ENCODE data around the gene HS2ST1. TPM values are rescaled to one million over a fixed set of nuclear protein-coding genes. Genes with fewer than 3 reads are reported as not detected.
"Not testable (repeated sequence)": the region's sequence is repeated elsewhere in the genome, so short reads cannot be mapped to it uniquely, and the experiment has no call there.

The HS2ST1 gene
- 10 to 100 TPM in 5 of 6 experiments, 1 to 10 TPM in 1; 9.9 to 17.2 (median 13.7) TPM for total RNA-seq
- long read RNA-seq, partial matches to known transcripts: 0 of 1 reads
- long read RNA-seq, other reads (novel, unspliced or antisense): 1 of 1 reads

GRCh38 chr1:86914601-86914997, at the start of gene HS2ST1:
Gene HS2ST1, plus strand, starts transcription at chr1:86914635.
- Histone ChIP-seq H3K4me3 (peak within 1 kb of the TSS; percentile 75 to 90 (median 83)), H3K4me1 (peaks cover 0 to 18% (median 8%) of the 10 kb centered on the region in 4 donors), H3K9me3 (no peaks in the 10 kb centered on the region), H3K27me3 (no peaks in the 10 kb centered on the region), H3K27ac (peak within 1 kb of the TSS; percentile 87 to 91 (median 91)), H3K36me3 (no peaks in the 10 kb centered on the region)
- DNase-seq (no peak), ATAC-seq (no peak)
- intact Hi-C loops (cut with DNase I): no loop called here
- 0% methylated on average over 9 of the region's 45 CpGs for WGBS (ENCODE audit: insufficient coverage, low coverage, low lambda C conversion rate, missing lambda C conversion rate)
- TF ChIP-seq POLR2A (IDR thresholded peaks at IDR 0.05) (peak; percentile 27), CTCF (IDR thresholded peaks at IDR 0.05) (no peak)

GRCh38 chr1:86865973-86866637, 48.3 kb upstream of the HS2ST1 start:
- TF ChIP-seq CTCF (IDR thresholded peaks at IDR 0.05): no peak
- no peak for TF ChIP-seq POLR2A (IDR thresholded peaks at IDR 0.05)
- Histone ChIP-seq H3K36me3 (no peaks in the 10 kb centered on the region), H3K4me3 (no peak overlapping the region), H3K9me3 (no peaks in the 10 kb centered on the region), H3K27me3 (no peaks in the 10 kb centered on the region), H3K27ac (no peak overlapping the region), H3K4me1 (no peaks in the 10 kb centered on the region)
- DNase-seq: no peak
- 88% methylated on average over 6 of the region's 6 CpGs for WGBS (ENCODE audit: insufficient coverage, low coverage, low lambda C conversion rate, missing lambda C conversion rate)
- ATAC-seq: no peak
- intact Hi-C loops (cut with DNase I): no loop called here

- Histone ChIP-seq H3K4me1 (no peaks in the 10 kb centered on the region), H3K36me3 (no peaks in the 10 kb centered on the region), H3K27ac (no peak overlapping the region), H3K27me3 (no peaks in the 10 kb centered on the region), H3K9me3 (no peaks in the 10 kb centered on the region), H3K4me3 (no peak overlapping the region)
- ATAC-seq (peak in 1 of 4 donors; percentile 50), DNase-seq (no peak)
- TF ChIP-seq CTCF (IDR thresholded peaks at IDR 0.05) (no peak), POLR2A (IDR thresholded peaks at IDR 0.05) (no peak)
- intact Hi-C loops (cut with DNase I): no loop called here
These were observed 47.8 kb upstream of the HS2ST1 start for GRCh38 chr1:86866665-86867064.

GRCh38 chr1:86867278-86867677, 47.2 kb upstream of the HS2ST1 start:
- H3K4me1 ChIP-seq; H3K36me3 ChIP-seq; H3K27me3 ChIP-seq; ATAC-seq; intact Hi-C loops (cut with DNase I); H3K9me3 ChIP-seq; H3K4me3 ChIP-seq; DNase-seq; H3K27ac ChIP-seq: not testable (repeated sequence)
- 91% methylated on average over 4 of the region's 4 CpGs for WGBS (ENCODE audit: insufficient coverage, low coverage, low lambda C conversion rate, missing lambda C conversion rate)

GRCh38 chr1:86868477-86868876, 46.0 kb upstream of the HS2ST1 start:
- TF ChIP-seq CTCF (IDR thresholded peaks at IDR 0.05) (no peak), POLR2A (IDR thresholded peaks at IDR 0.05) (no peak)
- WGBS (ENCODE audit: insufficient coverage, low coverage, low lambda C conversion rate, missing lambda C conversion rate): 100% methylated on average over 1 of the region's 1 CpG
- no peak overlapping the region for H3K27ac ChIP-seq
- no peaks in the 10 kb centered on the region for H3K36me3 ChIP-seq
- H3K27me3 ChIP-seq: no peaks in the 10 kb centered on the region
- intact Hi-C loops (cut with DNase I): no loop called here
- DNase-seq: no peak
- no peaks in the 10 kb centered on the region for H3K4me1 ChIP-seq
- peak in 1 of 4 donors; percentile 39 for ATAC-seq
- H3K4me3 ChIP-seq: no peak overlapping the region
- H3K9me3 ChIP-seq: no peaks in the 10 kb centered on the region
